ENCODE results near the gene CLDN7. TPM values are rescaled to one million over a fixed set of nuclear protein-coding genes. Genes with fewer than 3 reads are reported as not detected.

CLDN7 gene
- total RNA-seq, 1 donor from 2014 or later, result 1.8 TPM

GRCh38 chr17:7256766-7257456 lies 5.4 kb downstream of the CLDN7 start:
- no peak for ATAC-seq (ENCODE audit: low read depth)
- no peak for DNase-seq
- Mint-ChIP-seq H3K9me3 (no peaks in the 10 kb centered on the region), H3K36me3 (ENCODE audit: low read depth) (peaks cover 62% of the 10 kb centered on the region), H3K4me3 (no peak overlapping the region), H3K27me3 (no peaks in the 10 kb centered on the region), H3K4me1 (peaks cover 29% of the 10 kb centered on the region), H3K27ac (no peak overlapping the region)
- no peak for TF ChIP-seq CTCF (IDR thresholded peaks at IDR 0.05)
- CTCF ChIA-PET, result no interaction called here
- POLR2A ChIA-PET, result interaction anchor here (1.0 to 1.2 kb wide), 4 partner anchors 8 to 48 kb away, joined by 3 read pairs; partner anchors contain the start of gene PHF23
- intact Hi-C loops (cut with micrococcal nuclease), result no loop called here

- ChIA-PET CTCF (interaction anchor here (1.2 kb wide), 1 partner anchor 42 kb away, joined by 3 read pairs; no protein-coding TSS in a partner anchor), POLR2A (interaction anchor here (0.6 to 0.7 kb wide), 3 partner anchors 11 to 428 kb away, joined by 3 to 7 read pairs (median 4); no protein-coding TSS in a partner anchor)
- no peak for TF ChIP-seq CTCF (IDR thresholded peaks at IDR 0.05)
- Mint-ChIP-seq H3K9me3 (no peaks in the 10 kb centered on the region), H3K4me3 (no peak overlapping the region), H3K27me3 (no peaks in the 10 kb centered on the region), H3K4me1 (peaks cover 32% of the 10 kb centered on the region), H3K27ac (no peak overlapping the region), H3K36me3 (ENCODE audit: low read depth) (peaks cover 69% of the 10 kb centered on the region)
- intact Hi-C loops (cut with micrococcal nuclease), result loop anchor here (5.0 kb wide), 1 partner anchor 228 kb away; the partner anchor contains the start of genes POLR2A and SLC35G6
- DNase-seq (no peak), ATAC-seq (ENCODE audit: low read depth) (no peak)
Measured at GRCh38 chr17:7254511-7254910, 7.8 kb downstream of the CLDN7 start.

- Mint-ChIP-seq H3K27me3 (no peaks in the 10 kb centered on the region), H3K4me1 (peaks cover 44% of the 10 kb centered on the region), H3K36me3 (ENCODE audit: low read depth) (peaks cover 62% of the 10 kb centered on the region), H3K4me3 (peak overlapping the region; percentile 98), H3K27ac (peak overlapping the region; percentile 100), H3K9me3 (no peaks in the 10 kb centered on the region)
- no peak for DNase-seq
- no peak for TF ChIP-seq CTCF (IDR thresholded peaks at IDR 0.05)
- no peak for ATAC-seq (ENCODE audit: low read depth)
- ChIA-PET POLR2A (interaction anchor here (5.8 kb wide), 1 partner anchor 15 kb away, joined by 134 read pairs; the partner anchor contains the start of genes DVL2, GABARAP and PHF23), CTCF (no interaction called here)
- intact Hi-C loops (cut with micrococcal nuclease), result loop anchor here (2.0 to 5.0 kb wide), 2 partner anchors 229 to 582 kb away; partner anchors contain the start of genes KDM6B, POLR2A and SLC35G6
Measured at GRCh38 chr17:7253082-7253481, 9.2 kb downstream of the CLDN7 start.

GRCh38 chr17:7252176-7253043 lies 9.9 kb downstream of the CLDN7 start, which contains the start of gene ELP5:
Gene ELP5 (plus strand): TSS chr17:7252215. CDS start chr17:7252551, 336 bp downstream.
- H3K27me3 Mint-ChIP-seq, result no peaks in the 10 kb centered on the region
- peaks cover 59% of the 10 kb centered on the region for H3K36me3 Mint-ChIP-seq (ENCODE audit: low read depth)
- intact Hi-C loops (cut with micrococcal nuclease), result loop anchor here (1.0 to 5.0 kb wide), 9 partner anchors 9 to 582 kb away; partner anchors contain the start of genes EIF5A, GABARAP, KDM6B and NEURL4
- ChIA-PET CTCF (no interaction called here), POLR2A (interaction anchor here (0.9 to 5.8 kb wide), 4 partner anchors 14 to 434 kb away, joined by 4 to 134 read pairs (median 6); partner anchors contain the start of genes ACADVL, DLG4, DVL2 and GABARAP)
- ATAC-seq (ENCODE audit: low read depth) (peak; percentile 61), DNase-seq (no peak)
- TF ChIP-seq CTCF (IDR thresholded peaks at IDR 0.05), result no peak
- peak within 1 kb of the TSS; percentile 100 for H3K27ac Mint-ChIP-seq
- H3K9me3 Mint-ChIP-seq, result no peaks in the 10 kb centered on the region
- peak within 1 kb of the TSS; percentile 98 for H3K4me3 Mint-ChIP-seq
- peaks cover 44% of the 10 kb centered on the region for H3K4me1 Mint-ChIP-seq

Measured in activated B cell treated with CpG ODN at 0.5 μM for 24 hours (primary cell).